HPDE6-E6E7 (cell line): ENCODE results near the gene TMEM51.
"Not testable (repeated sequence)": the region's sequence is repeated elsewhere in the genome, so short reads cannot be mapped to it uniquely, and the experiment has no call there.

Experiments used
- DNase-seq: peaks from one replicate; pipeline ENCODE4 v3.0.0; 2011; ENCODE audit warnings: missing footprints; ENCODE audit errors: extremely low spot score

Gene TMEM51

GRCh38 chr1:15128077-15128476 is 25.5 kb upstream of the TMEM51 start:
- no peak for DNase-seq

GRCh38 chr1:15128520-15129313 is 24.8 kb upstream of the TMEM51 start:
- peak; percentile 80 for DNase-seq

- no peak for DNase-seq
Measured at GRCh38 chr1:15129944-15130343, 23.6 kb upstream of the TMEM51 start.

GRCh38 chr1:15130607-15131006 is 22.9 kb upstream of the TMEM51 start:
- DNase-seq, result no peak

GRCh38 chr1:15132965-15133364 is 20.6 kb upstream of the TMEM51 start:
- no peak for DNase-seq

- DNase-seq, result no peak
Measured at GRCh38 chr1:15134285-15134684, 19.3 kb upstream of the TMEM51 start.

GRCh38 chr1:15135604-15136003 is 17.9 kb upstream of the TMEM51 start:
- not testable (repeated sequence) for DNase-seq

- DNase-seq, result no peak
Measured at GRCh38 chr1:15137809-15138208, 15.7 kb upstream of the TMEM51 start.

- peak; percentile 58 for DNase-seq
Measured at GRCh38 chr1:15139654-15140350, 13.7 kb upstream of the TMEM51 start.

- DNase-seq, result no peak
Measured at GRCh38 chr1:15141935-15142539, 11.5 kb upstream of the TMEM51 start.

GRCh38 chr1:15145327-15145726 is 8.2 kb upstream of the TMEM51 start:
- no peak for DNase-seq

GRCh38 chr1:15146142-15146680 is 7.3 kb upstream of the TMEM51 start:
- no peak for DNase-seq

GRCh38 chr1:15146971-15147376 is 6.6 kb upstream of the TMEM51 start:
- DNase-seq, result no peak

GRCh38 chr1:15148004-15148403 is 5.5 kb upstream of the TMEM51 start:
- DNase-seq, result no peak

GRCh38 chr1:15148475-15148874 is 5.1 kb upstream of the TMEM51 start:
- DNase-seq, result no peak

- no peak for DNase-seq
Measured at GRCh38 chr1:15148941-15149340, 4.6 kb upstream of the TMEM51 start.

- no peak for DNase-seq
Measured at GRCh38 chr1:15150376-15150775, 3.2 kb upstream of the TMEM51 start.

- DNase-seq, result no peak
Measured at GRCh38 chr1:15151377-15151806, 2.2 kb upstream of the TMEM51 start.

GRCh38 chr1:15151871-15152270 is 1.7 kb upstream of the TMEM51 start:
- DNase-seq, result no peak

- DNase-seq, result peak; percentile 86
Measured at GRCh38 chr1:15152318-15153183, 996 bp upstream of the TMEM51 start.

- peak; percentile 31 for DNase-seq
Measured at GRCh38 chr1:15153842-15154479, 414 bp downstream of the TMEM51 start.
